HEK293T (cell line): ENCODE data around the gene ZBED6.

Experiments used
- FOXK2 ChIP-seq: fragments of 450-650 bp; IDR thresholded peaks from 2 replicates; pipeline ENCODE4 v1.6.1; 2016; ENCODE audit warnings: mild to moderate bottlenecking
- NFRKB ChIP-seq: fragments of 450-650 bp; IDR thresholded peaks from 2 replicates; pipeline ENCODE4 v1.6.1; 2016; ENCODE audit warnings: mild to moderate bottlenecking, moderate library complexity

DNA sequence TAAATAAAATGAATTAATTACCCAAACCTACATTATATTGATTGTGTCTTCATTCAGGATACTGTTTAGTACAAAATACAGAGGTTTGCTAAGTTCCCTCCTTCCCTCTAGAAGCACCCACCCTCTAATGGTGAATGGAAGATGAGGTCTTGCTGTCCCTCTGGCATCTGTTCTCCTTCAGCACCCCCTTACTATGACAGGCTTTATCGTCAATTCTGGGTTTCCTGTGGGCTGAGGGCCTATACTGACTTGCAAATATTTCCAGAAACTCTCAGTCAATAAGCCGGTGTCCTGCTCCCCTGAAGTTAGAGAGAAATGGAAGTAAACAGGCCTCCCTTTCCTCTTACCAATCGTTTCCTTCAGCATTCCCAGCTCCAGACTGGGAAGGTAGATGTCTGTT lies 17.3 kb upstream of the ZBED6 start:
- TF ChIP-seq FOXK2 (no peak), NFRKB (no peak)
